AG04450 (cell line): ENCODE measurements around the gene PTPRT. TPM values are rescaled to one million over a fixed set of nuclear protein-coding genes. Genes with fewer than 3 reads are reported as not detected.

Experiments used
- CTCF ChIA-PET: fragments of 300-600, 350-600 bp; formaldehyde crosslinking; extraction: SDS; loops from one replicate; lab custom pipeline; 2022; ENCODE audit warnings: antibody characterized with exemption, inconsistent platforms; lab: Charles Lee
- POLR2A ChIA-PET: fragments of 350-600 bp; formaldehyde crosslinking; extraction: SDS; loops from one replicate; lab custom pipeline; 2021; ENCODE audit warnings: antibody characterized with exemption, inconsistent platforms; lab: Yijun Ruan, JAX
- DNase-seq: peaks from one replicate; pipeline ENCODE4 v3.0.0-alpha.2; 2011; ENCODE audit warnings: low read depth, low spot score
- H3K27ac ChIP-seq: one replicate; pipeline ENCODE4 v1.5.1; 2012; ENCODE audit warnings: low read depth, low read length, control low read depth
- H3K27me3 ChIP-seq: one replicate; pipeline ENCODE4 v1.6.0; 2012; ENCODE audit warnings: low read length; ENCODE audit not compliant: control insufficient read depth, insufficient read depth
- H3K4me3 ChIP-seq: 2 replicates; pipeline ENCODE4 v1.5.1; 2011; ENCODE audit warnings: mild to moderate bottlenecking, low read depth, low read length, control low read depth
- H3K9me3 ChIP-seq: 2 replicates; pipeline ENCODE4 v1.5.1; 2012; ENCODE audit warnings: low read length; ENCODE audit not compliant: control insufficient read depth, insufficient read depth
- polyA plus RNA-seq: library from polyadenylated mRNA; depleted of rRNA; stranded (reverse); fragments of >200 nt; gene quantifications from 2 replicates; pipeline ENCODE4 v1.2.3, GENCODE V29; 2011
- TF ChIP-seq, protein P1 (sequence below): IDR thresholded peaks from 2 replicates; pipeline ENCODE4 v1.5.1; 2011; ENCODE audit warnings: low read depth, low read length, control low read depth, inconsistent platforms

Gene PTPRT
- polyA plus RNA-seq, 1 experiment = not detected

DNA sequence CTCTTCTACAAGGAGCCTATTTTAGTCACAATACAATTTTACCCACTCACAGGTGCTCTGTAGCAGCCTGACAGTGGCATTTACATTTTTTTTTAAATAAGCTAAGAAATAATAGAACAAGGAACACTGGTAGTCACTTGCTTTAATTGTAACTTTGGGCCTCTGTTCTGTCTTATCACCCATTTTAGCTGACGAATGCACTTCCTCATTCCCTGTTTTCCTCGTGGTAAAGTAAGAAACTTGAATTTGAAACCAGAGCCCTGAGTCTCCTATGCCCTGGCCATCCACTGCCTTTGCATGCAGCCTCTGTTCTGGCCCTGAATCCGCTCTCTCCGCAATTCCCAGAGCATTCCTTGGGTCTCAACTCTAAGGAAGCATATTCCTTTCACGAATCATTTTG is 550.6 kb downstream of the PTPRT start:
- Histone ChIP-seq H3K27ac (no peak overlapping the region), H3K27me3 (no peaks in the 10 kb centered on the region), H3K9me3 (peaks cover 17% of the 10 kb centered on the region), H3K4me3 (no peak overlapping the region)
- DNase-seq = no peak
- POLR2A ChIA-PET = no interaction called here
- TF ChIP-seq, protein P1, sequence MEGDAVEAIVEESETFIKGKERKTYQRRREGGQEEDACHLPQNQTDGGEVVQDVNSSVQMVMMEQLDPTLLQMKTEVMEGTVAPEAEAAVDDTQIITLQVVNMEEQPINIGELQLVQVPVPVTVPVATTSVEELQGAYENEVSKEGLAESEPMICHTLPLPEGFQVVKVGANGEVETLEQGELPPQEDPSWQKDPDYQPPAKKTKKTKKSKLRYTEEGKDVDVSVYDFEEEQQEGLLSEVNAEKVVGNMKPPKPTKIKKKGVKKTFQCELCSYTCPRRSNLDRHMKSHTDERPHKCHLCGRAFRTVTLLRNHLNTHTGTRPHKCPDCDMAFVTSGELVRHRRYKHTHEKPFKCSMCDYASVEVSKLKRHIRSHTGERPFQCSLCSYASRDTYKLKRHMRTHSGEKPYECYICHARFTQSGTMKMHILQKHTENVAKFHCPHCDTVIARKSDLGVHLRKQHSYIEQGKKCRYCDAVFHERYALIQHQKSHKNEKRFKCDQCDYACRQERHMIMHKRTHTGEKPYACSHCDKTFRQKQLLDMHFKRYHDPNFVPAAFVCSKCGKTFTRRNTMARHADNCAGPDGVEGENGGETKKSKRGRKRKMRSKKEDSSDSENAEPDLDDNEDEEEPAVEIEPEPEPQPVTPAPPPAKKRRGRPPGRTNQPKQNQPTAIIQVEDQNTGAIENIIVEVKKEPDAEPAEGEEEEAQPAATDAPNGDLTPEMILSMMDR = no peak
- CTCF ChIA-PET = no interaction called here

DNA sequence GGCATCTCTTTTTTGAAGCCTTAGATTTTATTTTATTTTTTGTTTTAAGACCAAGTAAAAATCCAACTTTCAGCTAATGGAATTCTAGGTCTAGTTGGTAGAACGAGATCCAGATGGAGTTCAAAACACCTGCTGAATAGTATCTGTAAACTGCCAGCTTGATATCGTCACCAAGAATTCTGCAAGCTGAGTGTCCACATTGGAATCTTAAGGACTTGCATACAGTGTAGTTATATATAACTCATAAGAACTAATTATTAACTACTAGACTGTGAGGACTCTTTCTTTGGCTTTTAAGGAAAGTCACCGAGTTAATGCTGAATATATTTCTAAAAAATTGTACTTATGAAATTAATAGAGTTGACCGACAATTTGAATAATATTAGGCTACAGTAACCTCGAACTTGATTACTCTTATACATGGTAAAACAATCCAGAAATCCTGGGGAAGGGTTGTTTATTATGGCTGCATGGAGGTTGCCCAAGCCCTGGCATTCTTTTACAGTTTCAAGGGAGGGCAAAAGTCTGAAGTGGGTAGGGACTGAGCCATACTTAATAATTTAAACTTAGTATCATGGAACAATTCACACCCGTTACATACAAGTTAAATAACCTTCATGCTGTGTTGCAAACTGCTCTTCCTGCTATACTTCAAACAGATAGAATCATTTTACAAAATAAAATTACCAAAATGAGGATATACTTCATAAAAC is 553.9 kb downstream of the PTPRT start:
- TF ChIP-seq, protein P1 = no peak
- H3K4me3 ChIP-seq = no peak overlapping the region
- ChIA-PET POLR2A (no interaction called here), CTCF (no interaction called here)
- H3K27ac ChIP-seq = no peak overlapping the region
- peaks cover 8% of the 10 kb centered on the region for H3K9me3 ChIP-seq
- H3K27me3 ChIP-seq = no peaks in the 10 kb centered on the region
- no peak for DNase-seq

DNA sequence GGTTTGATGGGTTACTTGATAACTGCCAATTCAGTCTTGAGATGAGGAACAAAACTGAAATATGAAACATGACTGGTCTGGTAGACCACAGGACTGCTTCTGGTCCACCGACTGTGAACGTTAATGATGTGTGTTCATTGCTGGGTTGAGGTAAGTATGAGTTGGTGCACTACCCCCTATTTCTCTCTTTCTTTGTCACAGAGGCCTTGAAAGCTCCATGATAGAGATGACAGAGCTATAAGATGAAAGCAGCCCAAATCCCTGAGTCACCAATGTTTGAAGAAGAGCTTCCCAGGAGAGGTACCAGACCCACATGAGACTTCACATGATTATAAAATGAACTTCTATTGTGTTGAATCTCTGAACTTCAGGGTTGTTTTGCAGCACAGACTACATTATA is 555.5 kb downstream of the PTPRT start:
- TF ChIP-seq, protein P1 = no peak
- H3K27ac ChIP-seq = no peak overlapping the region
- H3K9me3 ChIP-seq = peaks cover 5% of the 10 kb centered on the region; the same call in 1 of the 2 replicates
- no peaks in the 10 kb centered on the region for H3K27me3 ChIP-seq
- ChIA-PET CTCF (no interaction called here), POLR2A (no interaction called here)
- DNase-seq = no peak
- H3K4me3 ChIP-seq = no peak overlapping the region

DNA sequence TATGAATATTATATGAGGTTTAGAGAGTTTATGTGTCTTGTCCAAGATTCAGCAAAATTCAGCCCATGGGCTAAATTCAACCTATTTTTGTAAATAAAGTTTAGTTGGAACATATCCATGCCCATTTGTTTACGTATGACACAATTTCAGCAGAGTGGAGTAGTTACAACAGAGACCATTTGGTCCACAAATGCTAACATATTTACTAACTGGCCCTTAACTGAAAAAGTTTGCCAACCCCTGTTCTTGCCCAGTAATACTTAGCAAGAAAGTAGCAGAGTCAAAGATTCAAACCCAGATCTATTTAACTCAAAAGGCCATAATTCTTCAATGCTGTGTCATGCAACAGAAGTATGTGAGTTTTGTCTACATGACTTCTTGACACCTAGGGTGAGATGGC is 561.0 kb downstream of the PTPRT start:
- peaks cover 22% of the 10 kb centered on the region; the same call in 1 of the 2 replicates for H3K9me3 ChIP-seq
- no peak overlapping the region for H3K4me3 ChIP-seq
- DNase-seq = no peak
- CTCF ChIA-PET = no interaction called here
- no peak overlapping the region for H3K27ac ChIP-seq
- POLR2A ChIA-PET = no interaction called here
- TF ChIP-seq, protein P1 = no peak
- no peaks in the 10 kb centered on the region for H3K27me3 ChIP-seq

DNA sequence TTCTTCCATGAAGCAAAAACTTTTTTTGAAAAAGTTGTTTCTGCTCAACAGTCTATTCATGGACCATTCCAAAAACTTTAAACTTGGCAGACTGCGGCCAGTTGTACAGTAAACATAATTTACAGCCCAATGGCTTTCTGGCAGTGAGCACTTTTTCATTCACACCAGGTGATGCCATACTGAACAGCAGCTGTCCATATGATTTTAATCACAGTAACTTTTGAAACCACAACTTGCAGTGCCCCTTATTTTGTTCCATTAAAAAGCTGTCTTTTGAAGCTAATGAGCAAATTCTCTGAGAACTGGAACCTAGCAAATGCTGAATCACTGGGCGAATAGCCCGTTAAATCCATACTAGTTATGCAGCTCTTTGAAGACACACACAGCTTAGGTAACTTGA is 576.6 kb downstream of the PTPRT start:
- TF ChIP-seq, protein P1 = no peak
- no peak for DNase-seq
- POLR2A ChIA-PET = no interaction called here
- Histone ChIP-seq H3K27ac (no peak overlapping the region), H3K27me3 (no peaks in the 10 kb centered on the region), H3K4me3 (no peak overlapping the region), H3K9me3 (peaks cover 26% of the 10 kb centered on the region)
- CTCF ChIA-PET = no interaction called here
